Measurements from ENCODE around the gene TIMM9.

Gene TIMM9

GRCh38 chr14:58427281-58428117 lies at the start of gene TIMM9, which contains the start of gene KIAA0586:
TSS of gene TIMM9 (minus strand) at chr14:58427531. CDS start at chr14:58411945, 15,586 bp downstream.
TSS of gene KIAA0586 (plus strand) at chr14:58427719. CDS start at chr14:58428265, 546 bp downstream.
- Histone ChIP-seq H3K27me3 (ENCODE audit: control insufficient read depth, insufficient read depth, low read length) (no peaks in the 10 kb centered on the region), H3K79me2 (peaks cover 6% of the 10 kb centered on the region), H3K4me3 (ENCODE audit: low read depth, low read length) (peak within 1 kb of the TSS; percentile 98), H2AFZ (peak within 1 kb of the TSS; percentile 94), H3K4me2 (ENCODE audit: low read length) (peak within 1 kb of the TSS; percentile 99), H3K27ac (peak within 1 kb of the TSS; percentile 90), H3K9me3 (ENCODE audit: control insufficient read depth, low read length) (no peaks in the 10 kb centered on the region), H3K4me1 (peaks cover 4% of the 10 kb centered on the region), H3K9ac (peak within 1 kb of the TSS; percentile 74), H3K36me3 (ENCODE audit: control insufficient read depth, insufficient read depth, low read length) (no peaks in the 10 kb centered on the region)
- no peak for TF ChIP-seq CTCF (IDR thresholded peaks at IDR 0.05)

- H3K4me1 ChIP-seq = no peaks in the 10 kb centered on the region
- no peak overlapping the region for H3K9ac ChIP-seq
- no peaks in the 10 kb centered on the region for H3K36me3 ChIP-seq (ENCODE audit: control insufficient read depth, insufficient read depth, low read length)
- H3K27ac ChIP-seq = no peak overlapping the region
- no peaks in the 10 kb centered on the region for H3K9me3 ChIP-seq (ENCODE audit: control insufficient read depth, low read length)
- H3K4me3 ChIP-seq (ENCODE audit: low read depth, low read length) = no peak overlapping the region
- no peaks in the 10 kb centered on the region for H3K79me2 ChIP-seq
- no peak overlapping the region for H2AFZ ChIP-seq
- no peaks in the 10 kb centered on the region for H3K27me3 ChIP-seq (ENCODE audit: control insufficient read depth, insufficient read depth, low read length)
- no peak overlapping the region for H3K4me2 ChIP-seq (ENCODE audit: low read length)
- TF ChIP-seq CTCF (IDR thresholded peaks at IDR 0.05) = no peak
Observed at GRCh38 chr14:58476320-58476719, 49.0 kb upstream of the TIMM9 start.

- no peak overlapping the region for H3K27ac ChIP-seq
- no peaks in the 10 kb centered on the region for H3K79me2 ChIP-seq
- TF ChIP-seq CTCF (IDR thresholded peaks at IDR 0.05) = no peak
- no peaks in the 10 kb centered on the region for H3K36me3 ChIP-seq (ENCODE audit: control insufficient read depth, insufficient read depth, low read length)
- no peaks in the 10 kb centered on the region for H3K4me1 ChIP-seq
- no peak overlapping the region for H3K9ac ChIP-seq
- no peaks in the 10 kb centered on the region for H3K27me3 ChIP-seq (ENCODE audit: control insufficient read depth, insufficient read depth, low read length)
- no peaks in the 10 kb centered on the region for H3K9me3 ChIP-seq (ENCODE audit: control insufficient read depth, low read length)
- no peak overlapping the region for H3K4me2 ChIP-seq (ENCODE audit: low read length)
- no peak overlapping the region for H3K4me3 ChIP-seq (ENCODE audit: low read depth, low read length)
- no peak overlapping the region for H2AFZ ChIP-seq
Observed at GRCh38 chr14:58469309-58469708, 42.0 kb upstream of the TIMM9 start.

- no peak for TF ChIP-seq CTCF (IDR thresholded peaks at IDR 0.05)
- H3K4me2 ChIP-seq (ENCODE audit: low read length) = no peak overlapping the region
- H3K79me2 ChIP-seq = no peaks in the 10 kb centered on the region
- H3K27me3 ChIP-seq (ENCODE audit: control insufficient read depth, insufficient read depth, low read length) = no peaks in the 10 kb centered on the region
- H3K9me3 ChIP-seq (ENCODE audit: control insufficient read depth, low read length) = no peaks in the 10 kb centered on the region
- H3K4me1 ChIP-seq = no peaks in the 10 kb centered on the region
- no peak overlapping the region for H3K27ac ChIP-seq
- no peak overlapping the region for H2AFZ ChIP-seq
- H3K9ac ChIP-seq = no peak overlapping the region
- H3K4me3 ChIP-seq (ENCODE audit: low read depth, low read length) = no peak overlapping the region
- H3K36me3 ChIP-seq (ENCODE audit: control insufficient read depth, insufficient read depth, low read length) = no peaks in the 10 kb centered on the region
Observed at GRCh38 chr14:58467575-58467974, 40.2 kb upstream of the TIMM9 start.
